GM21529 (cell line): ENCODE results near the gene PLD3.
"Not testable (repeated sequence)": the region's sequence is repeated elsewhere in the genome, so short reads cannot be mapped to it uniquely, and the experiment has no call there.

Source experiments
- ATAC-seq: cut with Tn5 transposase; IDR thresholded peaks from one replicate; pipeline ENCODE4 v1.9.1; 2021; ENCODE audit not compliant: unreplicated experiment

The PLD3 gene

GRCh38 chr19:40363069-40363468, 14.6 kb downstream of the PLD3 start:
- ATAC-seq = no peak

GRCh38 chr19:40365010-40365409, 16.5 kb downstream of the PLD3 start:
- no peak for ATAC-seq

DNA sequence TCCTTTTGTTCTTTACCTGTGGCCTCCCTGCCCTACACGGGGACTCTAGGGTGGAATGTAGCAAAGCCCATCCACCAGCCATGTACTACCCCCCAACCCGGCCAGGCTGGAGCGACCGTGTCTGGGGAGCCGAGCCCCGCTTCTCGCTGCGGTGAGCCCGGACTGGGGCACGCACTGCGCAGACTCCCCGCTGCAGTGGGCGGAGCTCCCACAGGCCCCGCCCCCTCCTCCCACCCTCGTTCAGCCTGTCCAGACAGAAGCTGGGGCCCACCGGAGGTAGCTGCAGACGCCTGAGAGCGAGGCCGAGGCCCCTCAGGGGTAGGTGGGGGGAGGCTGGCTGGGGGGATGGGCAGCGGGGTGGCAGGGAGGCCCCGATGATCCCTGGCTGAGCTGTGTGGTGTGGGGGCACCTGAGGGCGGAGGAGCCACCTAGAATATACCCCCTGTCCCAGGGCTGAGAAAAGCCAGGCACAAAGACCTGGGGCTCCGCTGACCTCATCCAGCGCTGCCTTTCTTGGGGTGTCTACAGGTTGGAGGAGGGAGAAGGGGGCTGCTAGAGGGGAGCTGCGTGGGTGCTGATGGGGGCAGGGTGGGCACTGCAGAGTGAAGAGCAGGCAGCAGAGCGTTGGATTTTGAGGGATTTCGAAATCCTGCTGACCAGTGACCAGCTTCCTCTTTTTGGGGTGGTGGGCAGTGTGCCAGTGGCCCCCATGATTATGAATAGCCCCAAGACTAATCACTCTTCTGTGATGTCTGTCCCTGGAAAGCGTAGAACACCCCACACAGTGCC, 17.3 kb downstream of the PLD3 start:
- no peak for ATAC-seq

- ATAC-seq = no peak
These were observed 18.4 kb downstream of the PLD3 start for GRCh38 chr19:40366697-40367561.

DNA sequence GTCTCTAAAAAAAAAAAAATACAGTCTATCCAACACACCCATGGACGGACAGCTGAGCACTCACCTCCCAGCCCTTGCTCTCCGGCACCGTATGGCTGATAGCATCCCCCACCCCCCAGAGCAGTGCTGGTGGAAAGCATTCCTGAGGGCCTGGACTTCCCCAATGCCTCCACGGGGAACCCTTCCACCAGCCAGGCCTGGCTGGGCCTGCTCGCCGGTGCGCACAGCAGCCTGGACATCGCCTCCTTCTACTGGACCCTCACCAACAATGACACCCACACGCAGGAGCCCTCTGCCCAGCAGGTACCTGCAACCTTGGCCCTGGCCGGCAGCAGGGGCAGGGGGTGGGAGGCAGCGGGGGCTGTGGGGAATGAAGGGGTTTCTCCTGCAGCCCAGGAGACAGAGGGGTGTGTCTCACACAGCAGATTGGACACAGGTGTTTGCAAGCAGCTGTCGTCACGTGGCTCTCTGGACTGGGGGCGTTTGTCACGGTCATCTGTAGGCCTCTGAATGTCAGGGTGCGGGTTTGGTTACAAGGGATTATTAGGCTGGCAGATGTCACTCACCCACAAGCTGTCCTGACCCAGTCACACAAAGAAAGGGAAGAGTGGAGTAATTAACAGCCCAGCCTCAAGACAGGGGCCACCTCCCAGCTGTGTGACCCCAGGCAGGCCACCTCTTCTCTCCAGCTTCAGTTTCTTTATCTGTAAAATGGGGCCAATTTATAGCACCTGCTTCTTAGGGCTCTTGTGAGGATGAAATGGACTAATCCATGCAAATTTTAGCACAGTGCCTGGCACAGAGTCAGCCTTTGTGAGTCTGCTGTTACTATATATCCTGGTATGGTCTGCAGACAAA, 19.3 kb downstream of the PLD3 start:
- no peak for ATAC-seq

DNA sequence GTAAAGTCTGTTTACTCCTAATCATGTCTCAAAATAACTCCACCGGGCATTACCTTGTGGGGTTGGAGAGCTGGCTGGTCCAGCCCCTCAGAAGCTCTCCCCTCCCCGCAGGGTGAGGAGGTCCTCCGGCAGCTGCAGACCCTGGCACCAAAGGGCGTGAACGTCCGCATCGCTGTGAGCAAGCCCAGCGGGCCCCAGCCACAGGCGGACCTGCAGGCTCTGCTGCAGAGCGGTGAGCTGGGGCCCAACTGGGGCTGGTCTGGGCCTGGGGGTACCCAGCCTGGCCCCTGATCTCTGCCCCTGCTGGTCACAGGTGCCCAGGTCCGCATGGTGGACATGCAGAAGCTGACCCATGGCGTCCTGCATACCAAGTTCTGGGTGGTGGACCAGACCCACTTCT, 21.3 kb downstream of the PLD3 start:
- no peak for ATAC-seq

GRCh38 chr19:40370253-40370652, 21.8 kb downstream of the PLD3 start:
- ATAC-seq = not testable (repeated sequence)

- ATAC-seq = no peak
These were observed 22.7 kb downstream of the PLD3 start for GRCh38 chr19:40370997-40371801.

- ATAC-seq = no peak
These were observed 23.3 kb downstream of the PLD3 start for GRCh38 chr19:40371802-40372122.

GRCh38 chr19:40374084-40374483, 25.6 kb downstream of the PLD3 start:
- ATAC-seq = no peak

GRCh38 chr19:40376286-40376862, 27.9 kb downstream of the PLD3 start:
- ATAC-seq = no peak

- ATAC-seq = no peak
These were observed 29.4 kb downstream of the PLD3 start for GRCh38 chr19:40377876-40378385.

DNA sequence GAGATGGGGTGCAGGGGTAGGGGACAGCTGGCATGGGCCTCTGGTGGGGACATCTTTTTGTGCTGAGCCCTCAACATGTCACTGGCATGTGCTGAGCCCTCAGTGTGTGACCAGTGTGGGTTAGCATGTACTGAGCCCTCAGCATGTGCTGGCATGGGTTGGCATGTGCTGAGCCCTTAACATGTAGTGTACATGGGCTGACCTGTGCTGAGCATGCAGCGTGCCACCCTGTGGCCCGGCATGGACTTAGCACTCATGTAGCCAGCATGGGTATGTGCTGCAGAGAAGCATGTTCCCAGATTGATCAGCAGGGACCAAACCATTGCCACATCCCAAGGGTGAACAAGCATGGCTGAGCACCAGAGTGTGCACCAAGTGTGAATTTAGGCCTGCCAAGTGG, 30.0 kb downstream of the PLD3 start:
- ATAC-seq = no peak

- no peak for ATAC-seq
These were observed 31.1 kb downstream of the PLD3 start for GRCh38 chr19:40379446-40380198.

DNA sequence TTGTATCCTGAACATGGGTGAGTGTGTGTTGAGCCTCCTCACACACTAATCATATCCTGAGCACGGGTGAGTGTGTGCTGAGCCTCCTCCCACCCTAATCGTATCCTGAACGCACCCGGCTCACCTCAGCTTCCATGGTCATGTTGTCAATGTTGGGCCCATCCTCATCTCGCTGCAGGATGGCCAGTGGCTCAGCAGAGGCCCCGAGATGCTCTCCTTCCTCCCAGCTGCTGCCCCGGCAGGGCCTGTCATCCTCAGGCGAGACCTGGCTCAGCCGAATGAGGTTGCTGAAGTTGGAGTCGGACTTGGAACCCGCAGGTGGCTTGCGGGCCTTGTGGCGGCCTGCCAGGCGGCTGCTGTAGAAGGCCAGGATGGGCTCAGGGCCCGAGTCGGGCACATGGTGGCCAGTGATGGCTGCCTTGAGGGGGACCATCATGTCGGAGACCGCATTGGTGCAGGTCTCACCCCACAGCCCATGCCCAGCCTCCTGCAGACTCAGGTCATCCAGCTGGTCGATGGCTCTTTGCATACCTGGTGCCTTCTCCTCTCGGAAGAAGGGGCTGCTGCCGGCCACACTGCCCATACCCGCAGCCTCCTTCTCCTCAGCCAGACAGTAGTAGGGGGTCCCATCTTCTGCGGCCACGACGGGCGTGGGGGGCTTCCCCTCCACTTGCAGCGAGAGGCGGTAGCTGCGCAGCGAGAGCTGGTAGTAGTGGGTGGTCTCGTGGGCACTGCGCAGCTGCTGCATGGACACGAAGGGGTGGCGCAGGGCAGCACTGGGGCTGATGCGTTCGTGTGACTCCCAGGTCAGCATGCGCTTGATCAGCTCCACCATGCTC, 31.9 kb downstream of the PLD3 start:
- no peak for ATAC-seq

DNA sequence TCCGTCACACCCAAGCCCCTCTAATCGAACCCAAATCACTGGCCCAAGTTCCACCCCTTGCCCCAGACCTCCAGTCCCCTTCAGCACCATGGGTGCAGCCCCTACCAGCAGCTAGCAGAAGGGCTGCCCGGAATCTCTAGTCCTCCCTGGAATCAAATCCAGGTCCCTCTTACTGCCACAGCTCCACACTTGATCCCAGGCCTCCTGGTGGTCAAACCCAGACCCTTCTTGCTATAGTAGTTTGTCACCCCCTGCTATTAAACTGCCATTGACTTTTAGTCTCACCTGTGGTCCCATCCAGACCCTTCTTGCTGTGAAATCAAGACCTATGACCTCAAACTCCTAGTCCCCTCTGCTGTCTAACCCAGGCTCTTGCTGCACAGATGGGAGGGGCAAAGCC, 32.8 kb downstream of the PLD3 start:
- no peak for ATAC-seq

- ATAC-seq = no peak
These were observed 35.3 kb downstream of the PLD3 start for GRCh38 chr19:40383668-40384248.

DNA sequence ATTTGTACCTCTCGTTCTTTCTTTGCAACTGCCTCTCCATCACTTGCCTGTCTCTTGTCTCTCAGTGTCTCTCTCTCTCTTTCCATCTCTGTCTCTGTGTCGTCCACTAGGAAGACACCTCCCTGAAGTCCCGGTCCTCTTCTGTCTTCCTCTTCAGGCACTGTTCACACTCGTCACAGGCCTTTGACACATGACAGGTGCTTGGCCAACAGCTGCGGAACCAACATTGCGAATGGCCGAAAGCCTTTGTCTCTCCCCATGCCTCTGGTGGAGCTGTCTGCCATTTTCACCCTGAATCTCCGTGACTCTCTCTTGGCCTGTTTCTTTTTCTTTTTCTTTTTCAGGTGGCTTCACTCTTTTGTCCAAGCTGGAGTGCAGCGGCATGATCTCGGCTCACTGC, 38.7 kb downstream of the PLD3 start:
- ATAC-seq = no peak
